ENCODE measurements around the gene WDFY2.

DNA sequence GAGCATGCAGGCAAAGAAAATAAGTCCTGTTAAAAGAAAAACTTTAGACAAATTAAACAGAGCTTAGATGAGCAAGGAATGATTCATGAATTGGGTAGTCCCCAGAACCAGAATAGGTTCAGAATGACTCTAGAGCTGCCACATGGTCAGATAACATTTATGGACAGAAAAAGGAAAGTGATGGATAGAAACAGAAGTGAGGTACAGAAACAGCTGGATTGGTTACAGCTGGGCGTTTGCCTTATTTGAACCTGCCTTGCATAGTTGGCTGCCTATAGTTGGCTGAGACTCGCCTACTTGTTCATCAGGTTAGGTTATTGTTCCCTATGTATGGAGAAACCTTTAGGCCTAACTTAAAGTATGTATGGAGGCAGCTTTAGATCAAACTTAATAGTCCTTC lies 35.4 kb downstream of the WDFY2 start:
- TF ChIP-seq, protein P1, sequence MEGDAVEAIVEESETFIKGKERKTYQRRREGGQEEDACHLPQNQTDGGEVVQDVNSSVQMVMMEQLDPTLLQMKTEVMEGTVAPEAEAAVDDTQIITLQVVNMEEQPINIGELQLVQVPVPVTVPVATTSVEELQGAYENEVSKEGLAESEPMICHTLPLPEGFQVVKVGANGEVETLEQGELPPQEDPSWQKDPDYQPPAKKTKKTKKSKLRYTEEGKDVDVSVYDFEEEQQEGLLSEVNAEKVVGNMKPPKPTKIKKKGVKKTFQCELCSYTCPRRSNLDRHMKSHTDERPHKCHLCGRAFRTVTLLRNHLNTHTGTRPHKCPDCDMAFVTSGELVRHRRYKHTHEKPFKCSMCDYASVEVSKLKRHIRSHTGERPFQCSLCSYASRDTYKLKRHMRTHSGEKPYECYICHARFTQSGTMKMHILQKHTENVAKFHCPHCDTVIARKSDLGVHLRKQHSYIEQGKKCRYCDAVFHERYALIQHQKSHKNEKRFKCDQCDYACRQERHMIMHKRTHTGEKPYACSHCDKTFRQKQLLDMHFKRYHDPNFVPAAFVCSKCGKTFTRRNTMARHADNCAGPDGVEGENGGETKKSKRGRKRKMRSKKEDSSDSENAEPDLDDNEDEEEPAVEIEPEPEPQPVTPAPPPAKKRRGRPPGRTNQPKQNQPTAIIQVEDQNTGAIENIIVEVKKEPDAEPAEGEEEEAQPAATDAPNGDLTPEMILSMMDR (conservative IDR thresholded peaks at IDR 0.05; ENCODE audit: low read depth in 2 of 2) = no peak
- no peak for TF ChIP-seq POLR2AphosphoS5 (IDR thresholded peaks at IDR 0.05; ENCODE audit: low read depth)
- TF ChIP-seq, protein P2, sequence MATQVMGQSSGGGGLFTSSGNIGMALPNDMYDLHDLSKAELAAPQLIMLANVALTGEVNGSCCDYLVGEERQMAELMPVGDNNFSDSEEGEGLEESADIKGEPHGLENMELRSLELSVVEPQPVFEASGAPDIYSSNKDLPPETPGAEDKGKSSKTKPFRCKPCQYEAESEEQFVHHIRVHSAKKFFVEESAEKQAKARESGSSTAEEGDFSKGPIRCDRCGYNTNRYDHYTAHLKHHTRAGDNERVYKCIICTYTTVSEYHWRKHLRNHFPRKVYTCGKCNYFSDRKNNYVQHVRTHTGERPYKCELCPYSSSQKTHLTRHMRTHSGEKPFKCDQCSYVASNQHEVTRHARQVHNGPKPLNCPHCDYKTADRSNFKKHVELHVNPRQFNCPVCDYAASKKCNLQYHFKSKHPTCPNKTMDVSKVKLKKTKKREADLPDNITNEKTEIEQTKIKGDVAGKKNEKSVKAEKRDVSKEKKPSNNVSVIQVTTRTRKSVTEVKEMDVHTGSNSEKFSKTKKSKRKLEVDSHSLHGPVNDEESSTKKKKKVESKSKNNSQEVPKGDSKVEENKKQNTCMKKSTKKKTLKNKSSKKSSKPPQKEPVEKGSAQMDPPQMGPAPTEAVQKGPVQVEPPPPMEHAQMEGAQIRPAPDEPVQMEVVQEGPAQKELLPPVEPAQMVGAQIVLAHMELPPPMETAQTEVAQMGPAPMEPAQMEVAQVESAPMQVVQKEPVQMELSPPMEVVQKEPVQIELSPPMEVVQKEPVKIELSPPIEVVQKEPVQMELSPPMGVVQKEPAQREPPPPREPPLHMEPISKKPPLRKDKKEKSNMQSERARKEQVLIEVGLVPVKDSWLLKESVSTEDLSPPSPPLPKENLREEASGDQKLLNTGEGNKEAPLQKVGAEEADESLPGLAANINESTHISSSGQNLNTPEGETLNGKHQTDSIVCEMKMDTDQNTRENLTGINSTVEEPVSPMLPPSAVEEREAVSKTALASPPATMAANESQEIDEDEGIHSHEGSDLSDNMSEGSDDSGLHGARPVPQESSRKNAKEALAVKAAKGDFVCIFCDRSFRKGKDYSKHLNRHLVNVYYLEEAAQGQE (IDR thresholded peaks at IDR 0.05; ENCODE audit: unreplicated experiment) = no peak
- TF ChIP-seq EZH2phosphoT487 (IDR thresholded peaks at IDR 0.05; ENCODE audit: unreplicated experiment) = no peak
- TF ChIP-seq EZH2 (IDR thresholded peaks at IDR 0.05; ENCODE audit: low read depth, unreplicated experiment) = no peak
- no peak for TF ChIP-seq JUNB (IDR thresholded peaks at IDR 0.05; ENCODE audit: unreplicated experiment)
- no peak for TF ChIP-seq ZNF331 (CRISPR knock-in tag; IDR thresholded peaks at IDR 0.05; ENCODE audit: low read depth)
- TF ChIP-seq CREB1 (CRISPR knock-in tag; IDR thresholded peaks at IDR 0.05; ENCODE audit: low read depth) = no peak
- TF ChIP-seq ZNF114 (CRISPR knock-in tag; IDR thresholded peaks at IDR 0.05) = no peak
